GM23338 (cell line): ENCODE measurements around the gene ADCY5. TPM values are rescaled to one million over a fixed set of nuclear protein-coding genes. Genes with fewer than 3 reads are reported as not detected.

Experiments used
- ATAC-seq: fragments of 200-7000 bp; cut with Tn5 transposase; 3 replicates; pipeline ENCODE4 v1.9.1; 2020
- DNase-seq: peaks from one replicate; pipeline ENCODE4 v3.0.0-alpha.2; 2015; ENCODE audit warnings: low spot score
- H2AFZ ChIP-seq: fragments of 200-600 bp; sonication (generic); 2 replicates; pipeline ENCODE4 v1.8.0; 2016; ENCODE audit warnings: antibody characterized with exemption, mild to moderate bottlenecking, moderate library complexity
- H3F3A ChIP-seq: fragments of 200-600 bp; sonication (generic); replicated peaks from 2 replicates; pipeline ENCODE4 v1.8.0; 2017; ENCODE audit warnings: antibody characterized with exemption, mixed run types, low read depth
- H3K27ac ChIP-seq: fragments of 200-600 bp; sonication (generic); 2 replicates; pipeline ENCODE4 v1.6.1; 2016; ENCODE audit warnings: low read depth
- H3K27me3 ChIP-seq: fragments of 200-600 bp; sonication (generic); 2 replicates; pipeline ENCODE4 v1.8.0; 2016; ENCODE audit warnings: mild to moderate bottlenecking, mixed run types, moderate library complexity; ENCODE audit not compliant: insufficient read depth
- H3K36me3 ChIP-seq: fragments of 200-600 bp; sonication (generic); 2 replicates; pipeline ENCODE4 v1.8.0; 2016; ENCODE audit warnings: mild to moderate bottlenecking; ENCODE audit not compliant: insufficient read depth
- H3K4me1 ChIP-seq: fragments of 200-600 bp; sonication (generic); 2 replicates; pipeline ENCODE4 v1.8.0; 2016; ENCODE audit warnings: mild to moderate bottlenecking, moderate library complexity; ENCODE audit not compliant: insufficient read depth
- H3K4me2 ChIP-seq: fragments of 200-600 bp; sonication (generic); 2 replicates; pipeline ENCODE4 v1.7.1; 2017; ENCODE audit warnings: mixed run types
- H3K4me3 ChIP-seq: fragments of 200-600 bp; sonication (generic); 2 replicates; pipeline ENCODE4 v1.6.1; 2016; ENCODE audit warnings: mixed run types
- H3K79me2 ChIP-seq: fragments of 200-600 bp; sonication (generic); replicated peaks from 2 replicates; pipeline ENCODE4 v1.8.0; 2017; ENCODE audit warnings: mild to moderate bottlenecking; ENCODE audit not compliant: insufficient read depth
- H3K9me2 ChIP-seq: fragments of 200-600 bp; sonication (generic); 2 replicates; pipeline ENCODE4 v1.8.0; 2017; ENCODE audit not compliant: insufficient read depth
- H4K20me1 ChIP-seq: fragments of 200-600 bp; sonication (generic); replicated peaks from 2 replicates; pipeline ENCODE4 v1.8.0; 2017; ENCODE audit warnings: mild to moderate bottlenecking; ENCODE audit not compliant: insufficient read depth
- H3K27ac Mint-ChIP-seq: 2 replicates; pipeline ENCODE4 v1.8.0; 2020; ENCODE audit warnings: inconsistent platforms, mild to moderate bottlenecking, moderate library complexity, mixed read lengths
- H3K27me3 Mint-ChIP-seq: 3 replicates; pipeline ENCODE4 v1.8.0; 2022; ENCODE audit warnings: low read depth, mild to moderate bottlenecking, moderate library complexity, mixed read lengths, inconsistent platforms; ENCODE audit not compliant: insufficient read depth, poor library complexity
- H3K36me3 Mint-ChIP-seq: 3 replicates; pipeline ENCODE4 v1.8.0; 2021; ENCODE audit warnings: low read depth, mild to moderate bottlenecking, inconsistent platforms, moderate library complexity, mixed read lengths
- H3K4me1 Mint-ChIP-seq: 3 replicates; pipeline ENCODE4 v1.8.0; 2020; ENCODE audit warnings: mild to moderate bottlenecking, inconsistent platforms, mixed read lengths
- H3K4me3 Mint-ChIP-seq: 3 replicates; pipeline ENCODE4 v1.8.0; 2021; ENCODE audit warnings: moderate library complexity, mild to moderate bottlenecking, inconsistent platforms, mixed read lengths
- H3K9me3 Mint-ChIP-seq: 3 replicates; pipeline ENCODE4 v1.8.0; 2020; ENCODE audit warnings: moderate library complexity, mild to moderate bottlenecking, inconsistent platforms, mixed read lengths
- CREB1 ChIP-seq: fragments of 250-450 bp; sonication (Bioruptor Pico); IDR thresholded peaks from 2 replicates; pipeline ENCODE4 v1.5.0; 2020; ENCODE audit warnings: low read depth, mild to moderate bottlenecking, moderate library complexity
- CTCF ChIP-seq, 2 experiments: fragments of 200-600 bp in 1 of 2; sonication (generic) in 1 of 2; conservative IDR thresholded peaks; 2 replicates each; pipeline versions ENCODE4 v1.5.1 to v1.6.1; 2016 to 2017; ENCODE audit warnings: antibody characterized with exemption in 2 of 2, low read depth in 2 of 2, mild to moderate bottlenecking in 2 of 2, moderate library complexity in 1 of 2
- ETS1 ChIP-seq: IDR thresholded peaks from 2 replicates; pipeline ENCODE4 v1.6.1; 2016; ENCODE audit warnings: antibody characterized with exemption
- EZH2 ChIP-seq: fragments of 200-600 bp; sonication (generic); IDR thresholded peaks from one replicate; pipeline ENCODE4 v1.8.0; 2017; ENCODE audit warnings: antibody characterized with exemption, mild to moderate bottlenecking, low read depth; ENCODE audit not compliant: unreplicated experiment
- EZH2phosphoT487 ChIP-seq: fragments of 200-600 bp; sonication (generic); IDR thresholded peaks from one replicate; pipeline ENCODE4 v1.8.1; 2018; ENCODE audit warnings: antibody characterized with exemption; ENCODE audit not compliant: unreplicated experiment
- JUNB ChIP-seq: IDR thresholded peaks from one replicate; pipeline ENCODE4 v1.6.1; 2016; ENCODE audit warnings: antibody characterized with exemption; ENCODE audit not compliant: unreplicated experiment
- NANOG ChIP-seq: IDR thresholded peaks from 2 replicates; pipeline ENCODE4 v1.6.1; 2016; ENCODE audit warnings: antibody characterized with exemption, borderline replicate concordance
- POLR2AphosphoS5 ChIP-seq: IDR thresholded peaks from 2 replicates; pipeline ENCODE4 v1.6.1; 2016; ENCODE audit warnings: antibody characterized with exemption, low read depth
- STAT1 ChIP-seq: IDR thresholded peaks from one replicate; pipeline ENCODE4 v1.6.1; 2016; ENCODE audit warnings: antibody characterized with exemption; ENCODE audit not compliant: unreplicated experiment
- ZNF114 ChIP-seq: fragments of 250-450 bp; sonication (Bioruptor Pico); IDR thresholded peaks from 2 replicates; pipeline ENCODE4 v1.5.0; 2020; ENCODE audit warnings: mild to moderate bottlenecking, moderate library complexity
- ZNF331 ChIP-seq: fragments of 250-450 bp; sonication (Bioruptor Pico); IDR thresholded peaks from 2 replicates; pipeline ENCODE4 v1.5.0; 2020; ENCODE audit warnings: low read depth, mild to moderate bottlenecking, moderate library complexity
- ZNF462 ChIP-seq: fragments of 250-450 bp; sonication (Bioruptor Pico); IDR thresholded peaks from 2 replicates; pipeline ENCODE4 v1.5.0; 2020; ENCODE audit warnings: mild to moderate bottlenecking, moderate library complexity
- polyA plus RNA-seq: library from polyadenylated mRNA; unstranded; fragments of >200 nt; fragmentation: Nextera tagmentation; extraction: Ambion mirVana; gene quantifications from 2 replicates; pipeline ENCODE4 v1.2.1, GENCODE V29; 2016
- total RNA-seq: library from RNA; depleted of rRNA; stranded (reverse); fragments of >200 nt; shearing (Covaris generic); gene quantifications from 2 replicates; pipeline ENCODE4 v1.2.3, GENCODE V29; 2014
- TF ChIP-seq, protein P1 (sequence below): IDR thresholded peaks from one replicate; pipeline ENCODE4 v1.6.1; 2018; ENCODE audit warnings: antibody characterized with exemption; ENCODE audit not compliant: unreplicated experiment

ADCY5 gene
- total and polyA plus RNA-seq, 2 experiments from 2014 or later, result 3.5 to 10.2 TPM

- H3K4me1 ChIP-seq, result peaks cover 3% of the 10 kb centered on the region; the same call in 1 of the 2 replicates
- H3K4me3 ChIP-seq, result no peak overlapping the region
- Mint-ChIP-seq H3K27ac (no peak overlapping the region), H3K27me3 (no peaks in the 10 kb centered on the region), H3K4me1 (peaks cover 5% of the 10 kb centered on the region; the same call in 2 of the 3 replicates), H3K4me3 (no peak overlapping the region), H3K36me3 (peaks cover 3% of the 10 kb centered on the region; the same call in 1 of the 3 replicates), H3K9me3 (no peaks in the 10 kb centered on the region)
- ATAC-seq (no peak), DNase-seq (no peak)
- no peaks in the 10 kb centered on the region for H3K36me3 ChIP-seq
- no peak for TF ChIP-seq CREB1
- no peak for TF ChIP-seq NANOG
- TF ChIP-seq, protein P1, sequence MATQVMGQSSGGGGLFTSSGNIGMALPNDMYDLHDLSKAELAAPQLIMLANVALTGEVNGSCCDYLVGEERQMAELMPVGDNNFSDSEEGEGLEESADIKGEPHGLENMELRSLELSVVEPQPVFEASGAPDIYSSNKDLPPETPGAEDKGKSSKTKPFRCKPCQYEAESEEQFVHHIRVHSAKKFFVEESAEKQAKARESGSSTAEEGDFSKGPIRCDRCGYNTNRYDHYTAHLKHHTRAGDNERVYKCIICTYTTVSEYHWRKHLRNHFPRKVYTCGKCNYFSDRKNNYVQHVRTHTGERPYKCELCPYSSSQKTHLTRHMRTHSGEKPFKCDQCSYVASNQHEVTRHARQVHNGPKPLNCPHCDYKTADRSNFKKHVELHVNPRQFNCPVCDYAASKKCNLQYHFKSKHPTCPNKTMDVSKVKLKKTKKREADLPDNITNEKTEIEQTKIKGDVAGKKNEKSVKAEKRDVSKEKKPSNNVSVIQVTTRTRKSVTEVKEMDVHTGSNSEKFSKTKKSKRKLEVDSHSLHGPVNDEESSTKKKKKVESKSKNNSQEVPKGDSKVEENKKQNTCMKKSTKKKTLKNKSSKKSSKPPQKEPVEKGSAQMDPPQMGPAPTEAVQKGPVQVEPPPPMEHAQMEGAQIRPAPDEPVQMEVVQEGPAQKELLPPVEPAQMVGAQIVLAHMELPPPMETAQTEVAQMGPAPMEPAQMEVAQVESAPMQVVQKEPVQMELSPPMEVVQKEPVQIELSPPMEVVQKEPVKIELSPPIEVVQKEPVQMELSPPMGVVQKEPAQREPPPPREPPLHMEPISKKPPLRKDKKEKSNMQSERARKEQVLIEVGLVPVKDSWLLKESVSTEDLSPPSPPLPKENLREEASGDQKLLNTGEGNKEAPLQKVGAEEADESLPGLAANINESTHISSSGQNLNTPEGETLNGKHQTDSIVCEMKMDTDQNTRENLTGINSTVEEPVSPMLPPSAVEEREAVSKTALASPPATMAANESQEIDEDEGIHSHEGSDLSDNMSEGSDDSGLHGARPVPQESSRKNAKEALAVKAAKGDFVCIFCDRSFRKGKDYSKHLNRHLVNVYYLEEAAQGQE, result no peak
- no peak for TF ChIP-seq EZH2phosphoT487
- no peak for TF ChIP-seq CTCF (conservative IDR thresholded peaks at IDR 0.05; ENCODE audit: low read depth in 2 of 2)
- TF ChIP-seq POLR2AphosphoS5, result no peak
- no peak for TF ChIP-seq STAT1
- TF ChIP-seq ZNF114, result no peak
- no peak for TF ChIP-seq EZH2
- TF ChIP-seq ZNF331 (CRISPR knock-in tag), result no peak
- TF ChIP-seq JUNB, result no peak
- no peak for TF ChIP-seq ZNF462
- no peak for TF ChIP-seq ETS1
- H3F3A ChIP-seq, result no peaks in the 10 kb centered on the region
- H3K4me2 ChIP-seq, result no peak overlapping the region
- no peaks in the 10 kb centered on the region for H3K27me3 ChIP-seq
- H2AFZ ChIP-seq, result no peak overlapping the region
- no peaks in the 10 kb centered on the region for H4K20me1 ChIP-seq
- no peak overlapping the region for H3K27ac ChIP-seq
- H3K79me2 ChIP-seq, result no peaks in the 10 kb centered on the region
- H3K9me2 ChIP-seq, result no peaks in the 10 kb centered on the region
Measured at GRCh38 chr3:123262226-123262625, 186.7 kb downstream of the ADCY5 start.
